Measurements from ENCODE around the gene LHX4. TPM values are rescaled to one million over a fixed set of nuclear protein-coding genes. Genes with fewer than 3 reads are reported as not detected.

The LHX4 gene
- total and polyA plus RNA-seq, 8 donors, result 0.03 to 0.19 (median 0.12) TPM; not detected in 3

GRCh38 chr1:180228648-180229482 lies 1.2 kb upstream of the LHX4 start:
- ATAC-seq (peak; percentile 6 to 21 (median 9)), DNase-seq (no peak), FAIRE-seq (no peak)
- no peaks in the 10 kb centered on the region for H3K36me3 ChIP-seq
- H3K4me3 ChIP-seq, result peak overlapping the region; percentile 29 to 66 (median 46)
- intact Hi-C loops (cut with DNase I), result no loop called here
- no peaks in the 10 kb centered on the region for H3K9me3 ChIP-seq
- H3K4me1 ChIP-seq, result peaks cover 6 to 13% (median 10%) of the 10 kb centered on the region in 3 donors
- H3K27ac ChIP-seq, result no peak overlapping the region
- peaks cover 0 to 64% (median 16%) of the 10 kb centered on the region in 4 donors for H3K27me3 ChIP-seq
- WGBS, 2 donors, result 8% methylated on average over 55 to 57 of the region's 57 CpGs
- TF ChIP-seq, protein P1, sequence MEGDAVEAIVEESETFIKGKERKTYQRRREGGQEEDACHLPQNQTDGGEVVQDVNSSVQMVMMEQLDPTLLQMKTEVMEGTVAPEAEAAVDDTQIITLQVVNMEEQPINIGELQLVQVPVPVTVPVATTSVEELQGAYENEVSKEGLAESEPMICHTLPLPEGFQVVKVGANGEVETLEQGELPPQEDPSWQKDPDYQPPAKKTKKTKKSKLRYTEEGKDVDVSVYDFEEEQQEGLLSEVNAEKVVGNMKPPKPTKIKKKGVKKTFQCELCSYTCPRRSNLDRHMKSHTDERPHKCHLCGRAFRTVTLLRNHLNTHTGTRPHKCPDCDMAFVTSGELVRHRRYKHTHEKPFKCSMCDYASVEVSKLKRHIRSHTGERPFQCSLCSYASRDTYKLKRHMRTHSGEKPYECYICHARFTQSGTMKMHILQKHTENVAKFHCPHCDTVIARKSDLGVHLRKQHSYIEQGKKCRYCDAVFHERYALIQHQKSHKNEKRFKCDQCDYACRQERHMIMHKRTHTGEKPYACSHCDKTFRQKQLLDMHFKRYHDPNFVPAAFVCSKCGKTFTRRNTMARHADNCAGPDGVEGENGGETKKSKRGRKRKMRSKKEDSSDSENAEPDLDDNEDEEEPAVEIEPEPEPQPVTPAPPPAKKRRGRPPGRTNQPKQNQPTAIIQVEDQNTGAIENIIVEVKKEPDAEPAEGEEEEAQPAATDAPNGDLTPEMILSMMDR (IDR thresholded peaks at IDR 0.05), result no peak

GRCh38 chr1:180230416-180230790 lies 339 bp downstream of the LHX4 start:
- WGBS, 2 donors, result 1 to 2% methylated on average over 28 of the region's 28 CpGs
- FAIRE-seq (no peak), ATAC-seq (peak in 1 of 4 donors; percentile 5), DNase-seq (no peak)
- Histone ChIP-seq H3K9me3 (no peaks in the 10 kb centered on the region), H3K4me1 (peaks cover 11 to 24% (median 15%) of the 10 kb centered on the region in 3 donors), H3K4me3 (peak overlapping the region; percentile 7 to 66 (median 38)), H3K27ac (no peak overlapping the region), H3K36me3 (no peaks in the 10 kb centered on the region), H3K27me3 (peaks cover 0 to 77% (median 22%) of the 10 kb centered on the region in 4 donors)
- TF ChIP-seq, protein P1 (IDR thresholded peaks at IDR 0.05), result no peak
- intact Hi-C loops (cut with DNase I), result no loop called here

DNA sequence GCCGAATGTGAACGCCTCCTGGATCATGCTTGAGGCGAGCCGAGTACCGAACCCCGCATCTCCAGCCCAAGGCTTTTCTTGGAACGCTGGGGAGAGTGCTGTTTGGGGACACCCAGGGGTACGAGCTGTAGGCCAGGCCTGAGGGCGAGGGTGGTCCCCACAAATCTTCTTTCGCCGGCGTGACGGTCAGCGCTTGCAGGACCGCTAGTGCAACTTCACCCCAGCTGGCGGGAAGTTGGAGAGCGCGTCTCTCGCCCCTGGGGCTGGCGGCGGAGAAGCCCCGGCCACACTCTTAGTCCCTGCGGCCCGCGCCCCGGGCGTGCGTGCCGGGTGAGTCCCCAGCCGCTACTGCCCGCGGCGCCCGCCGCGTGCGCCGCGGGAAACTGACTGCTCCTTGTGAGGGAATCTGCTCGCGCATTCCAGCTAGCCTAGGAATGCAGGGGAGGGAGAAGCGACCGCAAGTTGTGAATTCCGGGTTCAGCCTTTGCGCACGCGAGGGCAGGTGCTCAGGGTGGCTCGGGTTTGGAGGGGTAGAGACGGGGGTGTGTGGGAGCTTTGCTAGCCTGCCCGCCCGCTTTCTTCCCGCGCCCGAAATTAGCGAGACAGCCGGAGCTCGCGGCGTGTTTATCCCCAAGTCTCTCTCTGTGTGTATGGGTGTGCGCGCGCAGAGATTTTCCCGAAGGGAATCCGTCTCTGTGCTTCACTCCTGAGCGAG lies 884 bp downstream of the LHX4 start:
- peak overlapping the region; percentile 7 to 66 (median 38) for H3K4me3 ChIP-seq
- no peaks in the 10 kb centered on the region for H3K9me3 ChIP-seq
- TF ChIP-seq, protein P1 (IDR thresholded peaks at IDR 0.05), result no peak
- peaks cover 0 to 77% (median 25%) of the 10 kb centered on the region in 4 donors for H3K27me3 ChIP-seq
- DNase-seq (no peak), ATAC-seq (peak in 2 of 4 donors; percentile 15 to 31), FAIRE-seq (no peak)
- peaks cover 11 to 25% (median 15%) of the 10 kb centered on the region in 3 donors for H3K4me1 ChIP-seq
- no peaks in the 10 kb centered on the region for H3K36me3 ChIP-seq
- 1 to 3% methylated on average over 57 to 65 of the region's 65 CpGs for WGBS, 2 donors
- H3K27ac ChIP-seq, result no peak overlapping the region
- intact Hi-C loops (cut with DNase I), result no loop called here

GRCh38 chr1:180231506-180231921 lies 1.4 kb downstream of the LHX4 start:
- ATAC-seq, result peak in 3 of 4 donors; percentile 9 to 26 (median 18)
- H3K4me1 ChIP-seq, result peaks cover 11 to 25% (median 15%) of the 10 kb centered on the region in 3 donors
- H3K27ac ChIP-seq, result no peak overlapping the region
- peaks cover 5 to 77% (median 24%) of the 10 kb centered on the region in 4 donors for H3K27me3 ChIP-seq
- H3K9me3 ChIP-seq, result no peaks in the 10 kb centered on the region
- TF ChIP-seq, protein P1 (IDR thresholded peaks at IDR 0.05), result no peak
- H3K36me3 ChIP-seq, result no peaks in the 10 kb centered on the region
- intact Hi-C loops (cut with DNase I), result no loop called here
- peak in 1 of 6 donors; percentile 60 for DNase-seq
- 0 to 1% methylated on average over 37 of the region's 37 CpGs for WGBS, 2 donors
- H3K4me3 ChIP-seq, result peak overlapping the region; percentile 7 to 66 (median 38)
- FAIRE-seq, result no peak
